Suprapubic skin (tissue), 4 donors: ENCODE measurements around the gene FAM3C.

Source experiments
- POLR2A ChIP-seq, 2 donors: fragments of 450-650 bp; IDR thresholded peaks; one replicate each; pipeline ENCODE4 v1.6.1; 2017; ENCODE audit warnings: antibody characterized with exemption in 2 of 2, mild to moderate bottlenecking in 2 of 2, moderate library complexity in 2 of 2
- POLR2AphosphoS5 ChIP-seq, 3 donors: sonication (generic); formaldehyde crosslinking; IDR thresholded peaks; one replicate each; pipeline ENCODE4 v1.6.1; 2017; ENCODE audit warnings: antibody characterized with exemption in 3 of 3

- no peak for TF ChIP-seq POLR2AphosphoS5 (IDR thresholded peaks at IDR 0.05)
- no peak for TF ChIP-seq POLR2A (IDR thresholded peaks at IDR 0.05)
These were observed 44.4 kb downstream of the FAM3C start for GRCh38 chr7:121351682-121352081.
